ENCODE results near the gene ISG15.

The ISG15 gene

DNA sequence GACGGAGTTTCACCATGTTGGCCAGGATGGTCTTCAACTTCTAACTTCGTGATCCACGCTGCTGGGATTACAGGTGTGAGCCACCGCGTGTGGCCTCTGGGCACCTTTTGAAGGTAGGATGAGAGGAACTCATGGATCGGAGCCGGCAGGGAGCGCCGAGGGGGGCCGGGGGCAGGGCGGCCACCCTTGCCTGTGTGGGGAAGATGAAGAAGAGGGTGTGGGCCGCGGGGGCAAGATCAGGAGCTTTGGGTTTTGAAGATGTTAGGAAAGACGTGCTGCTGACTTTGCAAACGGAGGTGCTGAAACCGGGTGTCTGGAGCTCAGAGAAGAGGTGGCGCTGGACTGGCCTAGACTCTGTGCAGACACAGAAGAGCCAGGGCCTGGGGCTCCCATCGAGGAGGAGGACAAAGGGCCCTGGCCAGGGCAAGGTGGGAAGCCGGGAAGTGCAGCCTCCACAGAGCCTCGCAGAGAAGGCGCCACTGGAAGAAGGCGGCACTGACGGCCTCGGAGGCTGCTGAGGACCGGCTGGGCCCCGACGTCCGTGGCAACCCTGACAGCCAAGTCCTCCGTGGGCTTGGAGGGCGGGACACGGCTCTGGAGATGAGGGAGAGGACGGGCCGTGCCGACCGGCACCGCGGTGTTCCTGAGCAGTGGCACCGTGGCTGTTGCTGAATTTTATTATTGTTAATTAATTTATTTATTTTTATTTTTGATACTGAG is 47.1 kb downstream of the ISG15 start:
- no peak for DNase-seq (ENCODE audit: low read depth in 3 of 3)

DNA sequence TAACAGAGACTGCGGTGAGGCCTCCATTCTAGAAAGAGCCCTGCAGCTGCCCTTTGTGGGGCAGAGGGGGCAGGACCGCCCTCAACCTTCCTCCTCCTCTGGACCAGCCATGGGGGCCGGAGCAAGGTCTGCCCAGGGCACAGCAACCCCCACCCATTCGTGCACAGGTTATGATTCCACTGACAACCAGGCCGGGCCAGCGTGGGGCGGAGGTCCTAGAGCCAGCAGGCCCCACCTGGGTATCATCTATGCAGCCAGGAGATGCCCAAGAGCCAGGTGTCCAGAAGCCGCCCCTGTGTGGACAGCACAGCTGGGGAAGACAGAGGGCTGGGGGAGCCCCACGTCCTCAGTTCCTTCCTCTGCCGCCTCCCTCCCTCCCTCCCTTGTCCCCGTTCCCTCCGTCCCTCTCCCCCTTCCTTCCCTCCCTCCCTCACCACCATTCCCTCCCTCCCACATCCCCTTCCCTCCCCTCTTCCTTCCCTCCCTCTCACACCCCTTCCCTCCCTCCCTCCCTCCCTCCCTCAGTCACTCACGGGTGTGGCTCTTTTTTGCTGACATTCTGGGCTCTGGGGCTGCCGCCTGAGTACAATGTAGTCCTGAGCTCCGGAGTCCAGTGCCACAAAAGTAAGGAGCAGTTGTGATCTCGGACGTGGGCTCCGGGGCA is 48.5 kb downstream of the ISG15 start:
- DNase-seq (ENCODE audit: low read depth in 3 of 3) = no peak

DNA sequence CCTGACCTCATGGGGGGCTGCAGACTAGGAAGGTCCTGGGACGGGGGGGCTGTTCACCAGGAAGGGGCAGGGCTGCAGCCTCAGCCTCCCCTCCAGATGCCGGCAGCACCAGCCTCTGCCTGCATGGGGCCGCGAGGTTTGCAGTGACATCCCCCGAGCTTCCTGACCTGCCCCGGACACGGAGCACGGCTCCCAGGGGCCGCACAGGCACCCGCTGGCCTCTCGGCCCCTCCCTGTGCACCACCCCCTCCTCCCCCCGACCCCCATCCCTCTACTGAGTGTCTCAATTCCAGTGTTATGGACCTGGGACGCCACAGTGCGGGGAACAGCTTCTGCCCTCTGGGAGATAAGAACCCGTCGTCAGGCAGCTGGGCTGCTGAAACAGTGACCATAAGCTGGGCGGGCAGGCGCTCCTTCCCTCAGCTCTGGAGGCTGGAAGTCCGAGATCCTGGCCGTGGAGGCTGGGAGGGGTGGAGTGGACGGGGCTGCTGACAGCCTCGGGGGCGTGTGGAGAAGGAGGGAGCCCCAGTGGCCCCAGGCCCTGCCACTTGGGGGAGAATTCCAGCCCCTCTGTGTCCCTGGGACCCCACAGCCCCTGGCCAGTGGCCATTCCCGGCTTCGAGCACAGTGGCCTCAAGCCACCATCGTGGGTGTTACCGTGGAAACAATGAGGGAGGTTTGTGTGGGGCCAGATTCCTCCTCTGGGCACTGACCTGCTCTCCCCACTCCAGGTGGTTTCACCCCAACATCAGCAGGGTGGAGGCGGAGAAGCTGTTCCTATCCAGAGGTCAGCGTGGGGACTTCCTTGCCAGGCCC is 49.3 kb downstream of the ISG15 start:
- no peak for DNase-seq (ENCODE audit: low read depth in 3 of 3)

DNA sequence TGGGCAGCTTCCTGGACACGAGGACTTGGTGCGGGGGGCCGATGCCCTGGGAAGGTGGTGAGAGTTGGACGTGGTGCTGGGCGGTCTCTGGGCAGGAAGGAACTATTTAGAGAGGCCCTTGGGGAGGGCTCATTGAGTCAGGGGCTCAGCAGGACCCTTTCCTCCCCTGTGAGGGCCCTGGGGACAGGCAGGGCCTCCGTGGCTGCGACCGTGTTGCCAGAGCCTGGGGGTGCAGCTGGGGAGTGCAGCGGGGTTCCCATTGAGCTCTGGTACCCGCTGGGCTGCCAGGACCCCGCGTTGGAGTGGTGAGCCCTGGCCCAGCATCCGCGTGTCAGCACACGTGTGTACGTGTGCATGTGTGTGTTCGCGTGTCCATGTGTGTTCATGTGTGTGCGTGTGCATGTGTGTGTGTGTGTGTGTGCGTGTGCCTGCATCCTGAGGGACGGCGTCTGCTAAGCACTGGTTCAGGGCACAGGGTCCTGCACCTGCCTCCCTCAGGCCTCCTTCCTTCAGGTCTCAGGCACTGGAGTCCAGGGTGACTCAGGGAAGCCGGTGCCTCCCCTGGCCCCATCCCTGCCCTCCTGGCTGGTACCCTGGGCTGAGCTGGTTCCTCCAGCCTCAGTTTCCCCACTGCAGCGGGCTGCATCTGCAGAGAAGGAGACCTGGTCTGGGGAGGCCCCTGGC is 50.1 kb downstream of the ISG15 start:
- no peak for DNase-seq (ENCODE audit: low read depth in 3 of 3)
